Endothelial cell (in vitro differentiated cells): Measurements from ENCODE around the gene HDAC7. TPM values are rescaled to one million over a fixed set of nuclear protein-coding genes. Genes with fewer than 3 reads are reported as not detected.

Experiments used
- DNase-seq: peaks from one replicate; pipeline ENCODE4 v3.0.0; 2021; ENCODE audit warnings: low spot score
- H3K27ac Mint-ChIP-seq: one replicate; pipeline ENCODE4 v1.8.0; 2021; ENCODE audit warnings: mixed read lengths, inconsistent platforms; ENCODE audit not compliant: unreplicated experiment
- H3K27me3 Mint-ChIP-seq: one replicate; pipeline ENCODE4 v1.8.0; 2021; ENCODE audit warnings: mild to moderate bottlenecking, moderate library complexity, mixed read lengths, inconsistent platforms; ENCODE audit not compliant: unreplicated experiment
- H3K36me3 Mint-ChIP-seq: one replicate; pipeline ENCODE4 v1.8.0; 2021; ENCODE audit warnings: mild to moderate bottlenecking, low read depth, mixed read lengths, inconsistent platforms; ENCODE audit not compliant: unreplicated experiment
- H3K4me1 Mint-ChIP-seq: one replicate; pipeline ENCODE4 v1.8.0; 2021; ENCODE audit warnings: mild to moderate bottlenecking, mixed read lengths, inconsistent platforms; ENCODE audit not compliant: unreplicated experiment
- H3K4me3 Mint-ChIP-seq: one replicate; pipeline ENCODE4 v1.8.0; 2021; ENCODE audit warnings: mild to moderate bottlenecking, mixed read lengths, inconsistent platforms; ENCODE audit not compliant: unreplicated experiment
- H3K9me3 Mint-ChIP-seq: one replicate; pipeline ENCODE4 v1.8.0; 2021; ENCODE audit warnings: mixed read lengths, inconsistent platforms; ENCODE audit not compliant: unreplicated experiment
- CTCF ChIP-seq: fragments of 200-600 bp; sonication (generic); IDR thresholded peaks from one replicate; pipeline ENCODE4 v1.5.0; 2021; ENCODE audit warnings: antibody characterized with exemption; ENCODE audit not compliant: unreplicated experiment
- total RNA-seq: library from RNA; stranded (reverse); fragmentation: NEBNext Ultra II Directional; extraction: Animal tissue kit (Norgen Biotek cat#: 25700); gene quantifications from one replicate; pipeline ENCODE4 v1.2.1, GENCODE V29; 2021; ENCODE audit not compliant: unreplicated experiment

The HDAC7 gene
- total RNA-seq, 1 donor from 2014 or later, result 387 TPM

GRCh38 chr12:47822401-47822800 lies 2.7 kb upstream of the HDAC7 start:
- Mint-ChIP-seq H3K4me3 (peak overlapping the region; percentile 32), H3K36me3 (peaks cover 11% of the 10 kb centered on the region), H3K4me1 (peaks cover 65% of the 10 kb centered on the region), H3K27ac (peak overlapping the region; percentile 100), H3K27me3 (peaks cover 41% of the 10 kb centered on the region), H3K9me3 (no peaks in the 10 kb centered on the region)
- no peak for DNase-seq
- no peak for TF ChIP-seq CTCF

GRCh38 chr12:47821346-47821706 lies 1.6 kb upstream of the HDAC7 start:
- Mint-ChIP-seq H3K27ac (peak overlapping the region; percentile 100), H3K27me3 (peaks cover 50% of the 10 kb centered on the region), H3K4me3 (peak overlapping the region; percentile 95), H3K36me3 (peaks cover 16% of the 10 kb centered on the region), H3K4me1 (peaks cover 72% of the 10 kb centered on the region), H3K9me3 (no peaks in the 10 kb centered on the region)
- TF ChIP-seq CTCF, result no peak
- DNase-seq, result no peak

GRCh38 chr12:47820631-47821345 lies 1.1 kb upstream of the HDAC7 start:
- peaks cover 75% of the 10 kb centered on the region for H3K4me1 Mint-ChIP-seq

GRCh38 chr12:47819138-47819895 lies 386 bp downstream of the HDAC7 start:
- H3K4me1 Mint-ChIP-seq, result peaks cover 75% of the 10 kb centered on the region
- peak overlapping the region; percentile 98 for H3K4me3 Mint-ChIP-seq
- no peak for TF ChIP-seq CTCF
- no peaks in the 10 kb centered on the region for H3K9me3 Mint-ChIP-seq
- peaks cover 55% of the 10 kb centered on the region for H3K27me3 Mint-ChIP-seq
- peak; percentile 70 for DNase-seq
- peak overlapping the region; percentile 100 for H3K27ac Mint-ChIP-seq
- peaks cover 28% of the 10 kb centered on the region for H3K36me3 Mint-ChIP-seq

More at GRCh38 chr12:47820631-47821345, 1.1 kb upstream of the HDAC7 start:
- peaks cover 19% of the 10 kb centered on the region for H3K36me3 Mint-ChIP-seq
- H3K4me3 Mint-ChIP-seq, result peak overlapping the region; percentile 95
- peaks cover 54% of the 10 kb centered on the region for H3K27me3 Mint-ChIP-seq
- H3K9me3 Mint-ChIP-seq, result no peaks in the 10 kb centered on the region
- peak; percentile 57 for DNase-seq
- TF ChIP-seq CTCF, result no peak
- peak overlapping the region; percentile 100 for H3K27ac Mint-ChIP-seq
